KG1 (cell line): ENCODE data around the gene NR1H3.
"Not testable (repeated sequence)": the region's sequence is repeated elsewhere in the genome, so short reads cannot be mapped to it uniquely, and the experiment has no call there.

Experiments used
- DNase-seq: peaks from one replicate; lab custom pipeline; 2025; lab: John Stamatoyannopoulos, UW

NR1H3 gene

GRCh38 chr11:47306484-47306844 lies 48.7 kb downstream of the NR1H3 start:
- no peak for DNase-seq

GRCh38 chr11:47308050-47308823 lies 50.4 kb downstream of the NR1H3 start:
- DNase-seq = no peak

- no peak for DNase-seq
These were observed 57.2 kb downstream of the NR1H3 start for GRCh38 chr11:47314992-47315391.

- not testable (repeated sequence) for DNase-seq
These were observed 58.7 kb downstream of the NR1H3 start for GRCh38 chr11:47316501-47316900.

- DNase-seq = no peak
These were observed 59.5 kb downstream of the NR1H3 start for GRCh38 chr11:47317064-47317828.

- DNase-seq = no peak
These were observed 60.4 kb downstream of the NR1H3 start for GRCh38 chr11:47318166-47318565.
